Choroid plexus epithelial cell (primary cell): ENCODE results near the gene DYSF.

Experiments
- DNase-seq: peaks from one replicate; pipeline ENCODE4 v3.0.0-alpha.2; 2010; ENCODE audit warnings: low read depth
- H3K4me3 ChIP-seq: 2 replicates; pipeline ENCODE4 v1.5.1; 2011; ENCODE audit warnings: low read depth, mild to moderate bottlenecking, control low read depth, low read length, moderate library complexity
- CTCF ChIP-seq: conservative IDR thresholded peaks from 2 replicates; pipeline ENCODE4 v1.5.1; 2011; ENCODE audit warnings: low read depth, mild to moderate bottlenecking, control low read depth, inconsistent platforms, low read length, moderate library complexity

The DYSF gene

GRCh38 chr2:71526975-71527374 lies 73.6 kb downstream of the DYSF start:
- H3K4me3 ChIP-seq, result no peak overlapping the region
- TF ChIP-seq CTCF, result no peak
- no peak for DNase-seq

GRCh38 chr2:71528131-71528591 lies 74.8 kb downstream of the DYSF start:
- no peak overlapping the region for H3K4me3 ChIP-seq
- DNase-seq, result no peak
- TF ChIP-seq CTCF, result no peak

- DNase-seq, result no peak
- H3K4me3 ChIP-seq, result no peak overlapping the region
- TF ChIP-seq CTCF, result no peak
Observed at GRCh38 chr2:71528749-71529148, 75.4 kb downstream of the DYSF start.

- H3K4me3 ChIP-seq, result no peak overlapping the region
- TF ChIP-seq CTCF, result no peak
- DNase-seq, result no peak
Observed at GRCh38 chr2:71530211-71530610, 76.8 kb downstream of the DYSF start.

GRCh38 chr2:71530641-71531332 lies 77.4 kb downstream of the DYSF start:
- no peak overlapping the region for H3K4me3 ChIP-seq
- peak; percentile 77 for TF ChIP-seq CTCF
- DNase-seq, result peak; percentile 73

- TF ChIP-seq CTCF, result no peak
- no peak overlapping the region for H3K4me3 ChIP-seq
- DNase-seq, result peak; percentile 53
Observed at GRCh38 chr2:71531522-71532047, 78.2 kb downstream of the DYSF start.

- TF ChIP-seq CTCF, result no peak
- no peak overlapping the region for H3K4me3 ChIP-seq
- DNase-seq, result no peak
Observed at GRCh38 chr2:71532327-71532726, 79.0 kb downstream of the DYSF start.
